Thyroid gland (tissue), 4 donors: ENCODE data around the gene ANK3.

Experiments used
- POLR2A ChIP-seq, 2 donors: fragments of 450-650 bp; IDR thresholded peaks; one replicate each; pipeline ENCODE4 v1.6.1; 2017; ENCODE audit warnings: antibody characterized with exemption in 2 of 2, mild to moderate bottlenecking in 2 of 2, moderate library complexity in 1 of 2
- TF ChIP-seq, protein P1 (sequence below), 6 experiments: fragments of 200-600 bp in 3 of 6; fragments of 450-650 bp in 3 of 6; sonication (generic) in 3 of 6; IDR thresholded peaks; one replicate each; pipeline ENCODE4 v1.5.1; 2016 to 2019; ENCODE audit warnings: antibody characterized with exemption in 6 of 6, mild to moderate bottlenecking in 2 of 6, inconsistent platforms in 1 of 6, moderate library complexity in 1 of 6

DNA sequence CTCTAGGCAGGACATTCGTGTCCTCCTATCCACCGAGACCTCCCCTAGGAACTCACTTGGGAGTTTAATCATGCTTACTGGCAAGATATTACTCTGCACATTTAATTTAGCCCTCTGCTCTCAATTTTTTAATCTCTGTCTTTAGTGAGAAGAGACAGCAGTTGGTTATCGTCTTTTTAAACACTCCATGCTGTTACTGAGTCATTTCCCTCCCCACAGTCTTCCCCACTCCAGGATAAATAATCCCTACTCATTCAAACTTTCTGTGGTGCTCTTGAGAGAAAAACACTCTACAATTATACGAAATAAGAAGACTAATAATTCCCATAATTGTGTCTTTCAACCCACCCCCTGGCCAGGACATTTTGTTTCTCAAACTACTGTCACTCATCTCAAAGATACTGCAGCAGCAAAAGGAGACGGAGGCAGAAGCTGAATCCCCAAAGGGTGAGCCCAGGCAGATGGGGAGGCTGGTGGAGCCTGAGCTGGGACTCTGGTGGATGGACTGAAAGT, 84.2 kb downstream of the ANK3 start:
- TF ChIP-seq, protein P1, sequence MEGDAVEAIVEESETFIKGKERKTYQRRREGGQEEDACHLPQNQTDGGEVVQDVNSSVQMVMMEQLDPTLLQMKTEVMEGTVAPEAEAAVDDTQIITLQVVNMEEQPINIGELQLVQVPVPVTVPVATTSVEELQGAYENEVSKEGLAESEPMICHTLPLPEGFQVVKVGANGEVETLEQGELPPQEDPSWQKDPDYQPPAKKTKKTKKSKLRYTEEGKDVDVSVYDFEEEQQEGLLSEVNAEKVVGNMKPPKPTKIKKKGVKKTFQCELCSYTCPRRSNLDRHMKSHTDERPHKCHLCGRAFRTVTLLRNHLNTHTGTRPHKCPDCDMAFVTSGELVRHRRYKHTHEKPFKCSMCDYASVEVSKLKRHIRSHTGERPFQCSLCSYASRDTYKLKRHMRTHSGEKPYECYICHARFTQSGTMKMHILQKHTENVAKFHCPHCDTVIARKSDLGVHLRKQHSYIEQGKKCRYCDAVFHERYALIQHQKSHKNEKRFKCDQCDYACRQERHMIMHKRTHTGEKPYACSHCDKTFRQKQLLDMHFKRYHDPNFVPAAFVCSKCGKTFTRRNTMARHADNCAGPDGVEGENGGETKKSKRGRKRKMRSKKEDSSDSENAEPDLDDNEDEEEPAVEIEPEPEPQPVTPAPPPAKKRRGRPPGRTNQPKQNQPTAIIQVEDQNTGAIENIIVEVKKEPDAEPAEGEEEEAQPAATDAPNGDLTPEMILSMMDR (IDR thresholded peaks at IDR 0.05) = no peak
- no peak for TF ChIP-seq POLR2A (IDR thresholded peaks at IDR 0.05)
